Neural cell (in vitro differentiated cells): Measurements from ENCODE around the gene ARHGAP10. TPM values are rescaled to one million over a fixed set of nuclear protein-coding genes. Genes with fewer than 3 reads are reported as not detected.

Experiments used
- H2AFZ ChIP-seq: fragments of 200-600, 300-800 bp; sonication (generic), shearing (Covaris generic); 2 replicates; pipeline ENCODE4 v1.6.0; 2014; ENCODE audit warnings: low read depth, mild to moderate bottlenecking, antibody characterized with exemption, low read length, moderate library complexity
- H3F3A ChIP-seq: fragments of 200-600 bp; shearing (Covaris generic); 2 replicates; pipeline ENCODE4 v1.6.1; 2016; ENCODE audit warnings: mild to moderate bottlenecking, moderate library complexity, mixed read lengths, antibody characterized with exemption, low read length; ENCODE audit not compliant: insufficient read depth, poor library complexity, severe bottlenecking
- H3K27ac ChIP-seq: fragments of 200-600, 300-800 bp; sonication (generic), shearing (Covaris generic); 2 replicates; pipeline ENCODE4 v1.5.1; 2014; ENCODE audit warnings: mild to moderate bottlenecking, low read length, moderate library complexity
- H3K27me3 ChIP-seq: fragments of 300-800, 200-600 bp; sonication (generic), shearing (Covaris generic); 2 replicates; pipeline ENCODE4 v1.6.0; 2014; ENCODE audit warnings: mild to moderate bottlenecking, low read depth, low read length, moderate library complexity; ENCODE audit not compliant: insufficient read depth
- H3K36me3 ChIP-seq: fragments of 300-800, 200-600 bp; sonication (generic), shearing (Covaris generic); 2 replicates; pipeline ENCODE4 v1.5.1; 2014; ENCODE audit warnings: mild to moderate bottlenecking, antibody characterized with exemption, low read length, moderate library complexity; ENCODE audit not compliant: insufficient read depth
- H3K4me2 ChIP-seq: fragments of 300-800, 200-600 bp; sonication (generic), shearing (Covaris generic); 2 replicates; pipeline ENCODE4 v1.6.0; 2014; ENCODE audit warnings: mild to moderate bottlenecking, low read length
- H3K4me3 ChIP-seq: fragments of 300-800, 200-600 bp; sonication (generic), shearing (Covaris generic); 2 replicates; pipeline ENCODE4 v1.5.1; 2014; ENCODE audit warnings: mild to moderate bottlenecking, low read length, moderate library complexity
- H3K79me2 ChIP-seq: fragments of 200-600 bp; shearing (Covaris generic); replicated peaks from 2 replicates; pipeline ENCODE4 v1.6.0; 2014; ENCODE audit warnings: mild to moderate bottlenecking, low read length, moderate library complexity; ENCODE audit not compliant: insufficient read depth
- H3K9ac ChIP-seq: fragments of 300-800, 200-600 bp; sonication (generic), shearing (Covaris generic); 2 replicates; pipeline ENCODE4 v1.6.1; 2016; ENCODE audit warnings: mild to moderate bottlenecking, low read length, mixed read lengths
- H3K9me2 ChIP-seq: fragments of 200-600 bp; shearing (Covaris generic); 2 replicates; pipeline ENCODE4 v1.6.1; 2016; ENCODE audit warnings: mild to moderate bottlenecking, low read length, mixed read lengths; ENCODE audit not compliant: insufficient read depth
- H3K9me3 ChIP-seq: fragments of 200-600, 300-800 bp; sonication (generic), shearing (Covaris generic); 2 replicates; pipeline ENCODE4 v1.6.1; 2016; ENCODE audit warnings: mild to moderate bottlenecking, mixed run types, low read length, moderate library complexity, mixed read lengths
- H4K20me1 ChIP-seq: fragments of 200-600 bp; shearing (Covaris generic); 2 replicates; pipeline ENCODE4 v1.6.1; 2016; ENCODE audit warnings: mild to moderate bottlenecking, mixed run types; ENCODE audit not compliant: insufficient read depth
- EP300 ChIP-seq: fragments of 450-650 bp; conservative IDR thresholded peaks from 2 replicates; pipeline ENCODE4 v1.6.1; 2014; ENCODE audit warnings: antibody characterized with exemption, mild to moderate bottlenecking, moderate library complexity; ENCODE audit not compliant: poor library complexity, severe bottlenecking
- EZH2 ChIP-seq: fragments of 200-600, 300-800 bp; shearing (Covaris generic), sonication (generic); IDR thresholded peaks from 2 replicates; pipeline ENCODE4 v1.6.1; 2014; ENCODE audit warnings: antibody characterized with exemption, low read length, borderline replicate concordance, mild to moderate bottlenecking; ENCODE audit not compliant: insufficient read depth, poor library complexity, severe bottlenecking
- MXI1 ChIP-seq: fragments of 450-650 bp; conservative IDR thresholded peaks from 2 replicates; pipeline ENCODE4 v1.6.1; 2014; ENCODE audit warnings: antibody characterized with exemption, mild to moderate bottlenecking; ENCODE audit not compliant: poor library complexity, severe bottlenecking
- POLR2AphosphoS5 ChIP-seq: IDR thresholded peaks from 2 replicates; pipeline ENCODE4 v1.6.1; 2012
- RAD21 ChIP-seq: fragments of 450-650 bp; conservative IDR thresholded peaks from 2 replicates; pipeline ENCODE4 v1.6.1; 2014; ENCODE audit warnings: antibody characterized with exemption, mild to moderate bottlenecking, moderate library complexity
- SMC3 ChIP-seq: fragments of 450-650 bp; conservative IDR thresholded peaks from 2 replicates; pipeline ENCODE4 v1.6.1; 2014; ENCODE audit warnings: antibody characterized with exemption, mild to moderate bottlenecking, moderate library complexity; ENCODE audit not compliant: poor library complexity
- TAF1 ChIP-seq: IDR thresholded peaks from 2 replicates; pipeline ENCODE4 v1.6.1; 2012; ENCODE audit warnings: low read depth
- polyA minus RNA-seq: library from RNA; depleted of rRNA, polyadenylated mRNA; stranded (reverse); fragments of >200 nt; gene quantifications from 2 replicates; pipeline ENCODE4 v1.2.3, GENCODE V29; 2014
- polyA plus RNA-seq: library from polyadenylated mRNA; depleted of rRNA; stranded (reverse); fragments of >200 nt; gene quantifications from 2 replicates; pipeline ENCODE4 v1.2.3, GENCODE V29; 2014
- TF ChIP-seq, protein P1 (sequence below): IDR thresholded peaks from 2 replicates; pipeline ENCODE4 v1.6.1; 2012; ENCODE audit warnings: borderline replicate concordance
- TF ChIP-seq, protein P2 (sequence below): fragments of 450-650 bp; IDR thresholded peaks from 2 replicates; pipeline ENCODE4 v1.5.1; 2014; ENCODE audit warnings: antibody characterized with exemption, mild to moderate bottlenecking, moderate library complexity; ENCODE audit not compliant: poor library complexity, severe bottlenecking

ARHGAP10 gene, protein sequence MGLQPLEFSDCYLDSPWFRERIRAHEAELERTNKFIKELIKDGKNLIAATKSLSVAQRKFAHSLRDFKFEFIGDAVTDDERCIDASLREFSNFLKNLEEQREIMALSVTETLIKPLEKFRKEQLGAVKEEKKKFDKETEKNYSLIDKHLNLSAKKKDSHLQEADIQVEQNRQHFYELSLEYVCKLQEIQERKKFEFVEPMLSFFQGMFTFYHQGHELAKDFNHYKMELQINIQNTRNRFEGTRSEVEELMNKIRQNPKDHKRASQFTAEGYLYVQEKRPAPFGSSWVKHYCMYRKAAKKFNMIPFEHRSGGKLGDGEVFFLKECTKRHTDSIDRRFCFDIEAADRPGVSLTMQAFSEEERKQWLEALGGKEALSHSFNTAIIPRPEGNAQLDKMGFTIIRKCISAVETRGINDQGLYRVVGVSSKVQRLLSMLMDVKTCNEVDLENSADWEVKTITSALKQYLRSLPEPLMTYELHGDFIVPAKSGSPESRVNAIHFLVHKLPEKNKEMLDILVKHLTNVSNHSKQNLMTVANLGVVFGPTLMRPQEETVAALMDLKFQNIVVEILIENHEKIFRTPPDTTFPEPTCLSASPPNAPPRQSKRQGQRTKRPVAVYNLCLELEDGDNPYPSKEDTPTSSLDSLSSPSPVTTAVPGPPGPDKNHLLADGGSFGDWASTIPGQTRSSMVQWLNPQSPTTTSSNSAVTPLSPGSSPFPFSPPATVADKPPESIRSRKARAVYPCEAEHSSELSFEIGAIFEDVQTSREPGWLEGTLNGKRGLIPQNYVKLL
- 1.1 and 1.2 TPM in 2 replicates for polyA plus RNA-seq
- 1.9 and 2.4 TPM in 2 replicates for polyA minus RNA-seq

DNA sequence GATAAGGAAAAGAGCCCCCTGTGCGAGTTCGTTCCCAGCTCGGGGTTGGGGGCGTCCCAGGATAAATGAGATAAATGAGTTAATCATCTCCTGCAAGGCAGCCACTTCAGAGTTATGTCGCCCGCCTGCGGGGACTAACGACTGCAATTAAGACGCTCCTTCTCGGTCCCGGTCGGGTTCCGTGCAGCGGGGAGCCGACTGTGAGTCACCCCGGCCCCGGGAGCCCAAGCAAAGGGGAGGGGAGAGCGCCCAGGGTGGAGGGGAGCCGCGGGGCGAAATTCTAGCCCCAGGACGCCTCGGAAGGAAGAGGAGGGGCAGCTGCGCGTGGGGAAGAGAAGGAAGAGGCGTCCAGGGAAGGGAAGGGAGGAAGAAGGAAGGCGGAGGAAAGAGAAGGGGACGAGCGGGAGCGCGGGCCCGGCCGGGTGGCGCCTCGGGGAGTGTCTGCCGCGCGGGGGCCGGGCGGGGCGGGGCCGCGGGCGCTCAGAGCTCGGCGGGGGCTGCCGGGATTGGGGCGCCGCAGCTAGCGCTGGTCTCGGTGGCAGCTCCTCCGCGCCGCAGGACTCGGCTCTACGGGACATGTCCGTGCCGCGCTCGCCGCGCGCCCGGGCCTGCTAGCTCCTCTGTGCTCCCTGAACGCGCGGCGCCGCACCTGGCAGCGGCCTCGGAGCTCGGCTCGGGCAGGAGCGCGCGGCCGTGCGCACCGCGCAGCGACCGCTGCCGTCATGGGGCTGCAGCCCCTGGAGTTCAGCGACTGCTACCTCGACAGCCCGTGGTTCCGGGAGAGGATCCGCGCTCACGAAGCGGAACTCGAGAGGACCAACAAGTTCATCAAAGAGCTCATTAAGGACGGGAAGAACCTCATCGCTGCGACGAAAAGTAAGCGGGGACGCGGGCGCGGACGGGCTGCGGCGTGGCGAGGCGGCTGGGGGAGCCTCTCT, at the start of gene ARHGAP10:
Gene ARHGAP10, plus strand, starts transcription at position 509 of the 938 bp plus-strand sequence. Its CDS starts 214 bp downstream, at position 723.
- H3K9me3 ChIP-seq, result no peaks in the 10 kb centered on the region
- TF ChIP-seq POLR2AphosphoS5 (peak; percentile 46), MXI1 (peak; percentile 43), RAD21 (no peak)
- H3F3A ChIP-seq, result no peaks in the 10 kb centered on the region
- H3K4me2 ChIP-seq, result peak within 1 kb of the TSS; percentile 80
- H3K79me2 ChIP-seq, result no peaks in the 10 kb centered on the region
- H3K9ac ChIP-seq, result peak within 1 kb of the TSS; percentile 48
- H3K27ac ChIP-seq, result no peak within 1 kb of the TSS
- H3K36me3 ChIP-seq, result no peaks in the 10 kb centered on the region
- peak within 1 kb of the TSS; percentile 91 for H3K4me3 ChIP-seq
- H4K20me1 ChIP-seq, result no peaks in the 10 kb centered on the region
- peaks cover 89% of the 10 kb centered on the region for H3K27me3 ChIP-seq
- peak within 1 kb of the TSS; percentile 73 for H2AFZ ChIP-seq
- H3K9me2 ChIP-seq, result no peaks in the 10 kb centered on the region

- H3K9me3 ChIP-seq, result no peaks in the 10 kb centered on the region
- peak overlapping the region; percentile 74 for H3K4me2 ChIP-seq
- no peak overlapping the region for H2AFZ ChIP-seq
- H3K79me2 ChIP-seq, result peaks cover 6% of the 10 kb centered on the region
- no peaks in the 10 kb centered on the region for H3K9me2 ChIP-seq
- TF ChIP-seq, protein P1, sequence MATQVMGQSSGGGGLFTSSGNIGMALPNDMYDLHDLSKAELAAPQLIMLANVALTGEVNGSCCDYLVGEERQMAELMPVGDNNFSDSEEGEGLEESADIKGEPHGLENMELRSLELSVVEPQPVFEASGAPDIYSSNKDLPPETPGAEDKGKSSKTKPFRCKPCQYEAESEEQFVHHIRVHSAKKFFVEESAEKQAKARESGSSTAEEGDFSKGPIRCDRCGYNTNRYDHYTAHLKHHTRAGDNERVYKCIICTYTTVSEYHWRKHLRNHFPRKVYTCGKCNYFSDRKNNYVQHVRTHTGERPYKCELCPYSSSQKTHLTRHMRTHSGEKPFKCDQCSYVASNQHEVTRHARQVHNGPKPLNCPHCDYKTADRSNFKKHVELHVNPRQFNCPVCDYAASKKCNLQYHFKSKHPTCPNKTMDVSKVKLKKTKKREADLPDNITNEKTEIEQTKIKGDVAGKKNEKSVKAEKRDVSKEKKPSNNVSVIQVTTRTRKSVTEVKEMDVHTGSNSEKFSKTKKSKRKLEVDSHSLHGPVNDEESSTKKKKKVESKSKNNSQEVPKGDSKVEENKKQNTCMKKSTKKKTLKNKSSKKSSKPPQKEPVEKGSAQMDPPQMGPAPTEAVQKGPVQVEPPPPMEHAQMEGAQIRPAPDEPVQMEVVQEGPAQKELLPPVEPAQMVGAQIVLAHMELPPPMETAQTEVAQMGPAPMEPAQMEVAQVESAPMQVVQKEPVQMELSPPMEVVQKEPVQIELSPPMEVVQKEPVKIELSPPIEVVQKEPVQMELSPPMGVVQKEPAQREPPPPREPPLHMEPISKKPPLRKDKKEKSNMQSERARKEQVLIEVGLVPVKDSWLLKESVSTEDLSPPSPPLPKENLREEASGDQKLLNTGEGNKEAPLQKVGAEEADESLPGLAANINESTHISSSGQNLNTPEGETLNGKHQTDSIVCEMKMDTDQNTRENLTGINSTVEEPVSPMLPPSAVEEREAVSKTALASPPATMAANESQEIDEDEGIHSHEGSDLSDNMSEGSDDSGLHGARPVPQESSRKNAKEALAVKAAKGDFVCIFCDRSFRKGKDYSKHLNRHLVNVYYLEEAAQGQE, result no peak
- TF ChIP-seq SMC3 (no peak), TAF1 (no peak), MXI1 (no peak), EP300 (no peak), EZH2 (no peak), POLR2AphosphoS5 (no peak), RAD21 (no peak)
- TF ChIP-seq, protein P2, sequence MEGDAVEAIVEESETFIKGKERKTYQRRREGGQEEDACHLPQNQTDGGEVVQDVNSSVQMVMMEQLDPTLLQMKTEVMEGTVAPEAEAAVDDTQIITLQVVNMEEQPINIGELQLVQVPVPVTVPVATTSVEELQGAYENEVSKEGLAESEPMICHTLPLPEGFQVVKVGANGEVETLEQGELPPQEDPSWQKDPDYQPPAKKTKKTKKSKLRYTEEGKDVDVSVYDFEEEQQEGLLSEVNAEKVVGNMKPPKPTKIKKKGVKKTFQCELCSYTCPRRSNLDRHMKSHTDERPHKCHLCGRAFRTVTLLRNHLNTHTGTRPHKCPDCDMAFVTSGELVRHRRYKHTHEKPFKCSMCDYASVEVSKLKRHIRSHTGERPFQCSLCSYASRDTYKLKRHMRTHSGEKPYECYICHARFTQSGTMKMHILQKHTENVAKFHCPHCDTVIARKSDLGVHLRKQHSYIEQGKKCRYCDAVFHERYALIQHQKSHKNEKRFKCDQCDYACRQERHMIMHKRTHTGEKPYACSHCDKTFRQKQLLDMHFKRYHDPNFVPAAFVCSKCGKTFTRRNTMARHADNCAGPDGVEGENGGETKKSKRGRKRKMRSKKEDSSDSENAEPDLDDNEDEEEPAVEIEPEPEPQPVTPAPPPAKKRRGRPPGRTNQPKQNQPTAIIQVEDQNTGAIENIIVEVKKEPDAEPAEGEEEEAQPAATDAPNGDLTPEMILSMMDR, result no peak
- no peaks in the 10 kb centered on the region for H4K20me1 ChIP-seq
- peak overlapping the region; percentile 93 for H3K4me3 ChIP-seq
- H3F3A ChIP-seq, result no peaks in the 10 kb centered on the region
- no peaks in the 10 kb centered on the region for H3K36me3 ChIP-seq
- peak overlapping the region; percentile 86 for H3K9ac ChIP-seq
- H3K27me3 ChIP-seq, result no peaks in the 10 kb centered on the region
- H3K27ac ChIP-seq, result no peak overlapping the region
Observed at GRCh38 chr4:147682755-147683154, 49.1 kb upstream of the ARHGAP10 start.
